Small intestine (tissue), 7 donors: ENCODE data around the gene ANO9. TPM values are rescaled to one million over a fixed set of nuclear protein-coding genes. Genes with fewer than 3 reads are reported as not detected.
A peak's percentile ranks its signal among the peaks of the same experiment; 100 is the strongest.
"Not testable (repeated sequence)": the region's sequence is repeated elsewhere in the genome, so short reads cannot be mapped to it uniquely, and the experiment has no call there.

ENCODE experiments used
- DNase-seq, 2 donors: peaks; one replicate each; pipeline versions ENCODE4 v3.0.0 to v3.0.0-alpha.2; 2013
- FAIRE-seq: peaks from 2 replicates; lab custom pipeline; 2012; peaks lifted over from hg19 to GRCh38; lab: Jason Lieb, UNC
- H3K27ac ChIP-seq, 3 donors: one replicate each; pipeline ENCODE4 v1.5.1; 2013; ENCODE audit warnings: low read length in 2 of 3, mild to moderate bottlenecking in 2 of 3, control low read depth in 1 of 3, inconsistent platforms in 1 of 3, low read depth in 1 of 3, moderate library complexity in 1 of 3
- H3K27me3 ChIP-seq, 3 donors: one replicate each; pipeline ENCODE4 v1.6.1; 2013; ENCODE audit warnings: low read length in 3 of 3, inconsistent platforms in 1 of 3; ENCODE audit not compliant: control insufficient read depth in 3 of 3, insufficient read depth in 3 of 3
- H3K36me3 ChIP-seq, 3 donors: one replicate each; pipeline ENCODE4 v1.6.1; 2013; ENCODE audit warnings: low read length in 3 of 3, inconsistent platforms in 1 of 3, low read depth in 1 of 3, mild to moderate bottlenecking in 1 of 3, moderate library complexity in 1 of 3; ENCODE audit not compliant: control insufficient read depth in 3 of 3, insufficient read depth in 2 of 3
- H3K4me1 ChIP-seq, 3 donors: one replicate each; pipeline ENCODE4 v1.6.1; 2013; ENCODE audit warnings: low read length in 2 of 3, inconsistent platforms in 1 of 3, low read depth in 1 of 3, mild to moderate bottlenecking in 1 of 3, moderate library complexity in 1 of 3; ENCODE audit not compliant: control insufficient read depth in 3 of 3, insufficient read depth in 2 of 3
- H3K4me3 ChIP-seq, 3 donors: one replicate each; pipeline ENCODE4 v1.5.1; 2013; ENCODE audit warnings: low read length in 3 of 3, control low read depth in 1 of 3, inconsistent platforms in 1 of 3, low read depth in 1 of 3, mild to moderate bottlenecking in 1 of 3, moderate library complexity in 1 of 3
- H3K9me3 ChIP-seq, 2 donors: one replicate each; pipeline ENCODE4 v1.6.1; 2013; ENCODE audit warnings: low read depth in 1 of 2, low read length in 1 of 2; ENCODE audit not compliant: control insufficient read depth in 2 of 2, insufficient read depth in 1 of 2
- WGBS, 3 donors: extraction: QIAGEN DNeasy Blood & Tissue Kit; methylation state at CpG; one replicate each; pipeline ENCODE4 v1.1.7; 2013; 5-methylcytosine and 5-hydroxymethylcytosine counted together
- polyA plus RNA-seq, 4 donors: library from polyadenylated mRNA; stranded (reverse) in 3 of 4; unstranded in 1 of 4; fragments of 200-250 nt in 3 of 4; fragments of 120-200 nt in 1 of 4; gene quantifications; one replicate each; pipeline versions ENCODE4 v1.2.1 to v1.2.3, GENCODE V29; 2013
- donor health status: healthy with polysubstance abuse.
- donor health status: control.
- donor health status: control.
- donor health status: Bipolar disorder and iron deficiency.
- donor health status: healthy.

The ANO9 gene
- polyA plus RNA-seq, 4 donors, result 84.7 to 363 (median 220) TPM

- FAIRE-seq, H3K9me3 ChIP-seq, H3K27me3 ChIP-seq, H3K4me3 ChIP-seq, H3K27ac ChIP-seq, DNase-seq: not testable (repeated sequence)
- 88 to 91% (median 88%) methylated on average over 12 to 13 of the region's 13 CpGs for WGBS, 3 donors
- peaks cover 0 to 32% (median 3%) of the 10 kb centered on the region in 3 donors for H3K4me1 ChIP-seq
- peaks cover 0 to 45% (median 0%) of the 10 kb centered on the region in 3 donors for H3K36me3 ChIP-seq
Observed at GRCh38 chr11:410711-411110, 31.1 kb downstream of the ANO9 start.

GRCh38 chr11:409600-410483 lies 32.0 kb downstream of the ANO9 start:
- DNase-seq, result no peak
- WGBS, 3 donors, result 70 to 75% (median 74%) methylated on average over 18 of the region's 18 CpGs
- no peak for FAIRE-seq
- Histone ChIP-seq H3K27me3 (no peaks in the 10 kb centered on the region), H3K27ac (no peak overlapping the region), H3K9me3 (no peaks in the 10 kb centered on the region), H3K4me1 (peaks cover 0 to 23% (median 3%) of the 10 kb centered on the region in 3 donors), H3K36me3 (peaks cover 0 to 53% (median 0%) of the 10 kb centered on the region in 3 donors), H3K4me3 (no peak overlapping the region)

GRCh38 chr11:409008-409599 lies 32.7 kb downstream of the ANO9 start:
- WGBS, 3 donors, result 78 to 89% (median 85%) methylated on average over 7 of the region's 7 CpGs
- Histone ChIP-seq H3K27me3 (no peaks in the 10 kb centered on the region), H3K4me1 (peaks cover 0 to 16% (median 3%) of the 10 kb centered on the region in 3 donors), H3K27ac (no peak overlapping the region), H3K4me3 (no peak overlapping the region), H3K9me3 (no peaks in the 10 kb centered on the region), H3K36me3 (peaks cover 0 to 60% (median 2%) of the 10 kb centered on the region in 3 donors)
- no peak for DNase-seq
- no peak for FAIRE-seq

GRCh38 chr11:408154-409007 lies 33.4 kb downstream of the ANO9 start:
- Histone ChIP-seq H3K36me3 (peaks cover 0 to 68% (median 5%) of the 10 kb centered on the region in 3 donors), H3K4me1 (peaks cover 0 to 16% (median 3%) of the 10 kb centered on the region in 3 donors), H3K4me3 (no peak overlapping the region), H3K27ac (no peak overlapping the region), H3K27me3 (no peaks in the 10 kb centered on the region), H3K9me3 (no peaks in the 10 kb centered on the region)
- no peak for FAIRE-seq
- no peak for DNase-seq
- WGBS, 3 donors, result 80 to 86% (median 81%) methylated on average over 15 of the region's 15 CpGs

GRCh38 chr11:407651-408123 lies 34.1 kb downstream of the ANO9 start:
- Histone ChIP-seq H3K27me3 (no peaks in the 10 kb centered on the region), H3K4me3 (no peak overlapping the region), H3K36me3 (peaks cover 0 to 68% (median 7%) of the 10 kb centered on the region in 3 donors), H3K9me3 (no peaks in the 10 kb centered on the region), H3K4me1 (peaks cover 0 to 16% (median 3%) of the 10 kb centered on the region in 3 donors), H3K27ac (peak overlapping the region in 2 of 3 donors; percentile 1 to 68)
- DNase-seq (no peak), FAIRE-seq (no peak)
- WGBS, 3 donors, result 58 to 73% (median 66%) methylated on average over 28 of the region's 28 CpGs

GRCh38 chr11:406796-407650 lies 34.8 kb downstream of the ANO9 start:
- H3K9me3 ChIP-seq, result no peaks in the 10 kb centered on the region
- H3K4me3 ChIP-seq, result peak overlapping the region in 2 of 3 donors; percentile 28 to 45
- peaks cover 0 to 16% (median 3%) of the 10 kb centered on the region in 3 donors for H3K4me1 ChIP-seq
- peaks cover 0 to 68% (median 7%) of the 10 kb centered on the region in 3 donors for H3K36me3 ChIP-seq
- FAIRE-seq (no peak), DNase-seq (peak; percentile 86)
- 3 to 9% (median 3%) methylated on average over 30 to 89 of the region's 91 CpGs for WGBS, 3 donors
- peak overlapping the region; percentile 74 to 85 (median 84) for H3K27ac ChIP-seq
- H3K27me3 ChIP-seq, result no peaks in the 10 kb centered on the region

- Histone ChIP-seq H3K27me3 (no peaks in the 10 kb centered on the region), H3K4me1 (peaks cover 0 to 16% (median 3%) of the 10 kb centered on the region in 3 donors), H3K9me3 (no peaks in the 10 kb centered on the region), H3K36me3 (peaks cover 0 to 68% (median 7%) of the 10 kb centered on the region in 3 donors), H3K4me3 (peak overlapping the region in 2 of 3 donors; percentile 28 to 45), H3K27ac (peak overlapping the region; percentile 74 to 85 (median 84))
- DNase-seq (no peak), FAIRE-seq (no peak)
- 56 to 71% (median 68%) methylated on average over 41 to 47 of the region's 47 CpGs for WGBS, 3 donors
Observed at GRCh38 chr11:405954-406795, 35.6 kb downstream of the ANO9 start.
